ENCODE results near the gene SERPIND1. TPM values are rescaled to one million over a fixed set of nuclear protein-coding genes. Genes with fewer than 3 reads are reported as not detected.

Gene SERPIND1
- total RNA-seq, 1 donor from 2014 or later: not detected

GRCh38 chr22:20802922-20803553 is 29.1 kb downstream of the SERPIND1 start:
- Histone ChIP-seq H3K27me3 (ENCODE audit: insufficient read depth, low read length) (no peaks in the 10 kb centered on the region), H3K27ac (ENCODE audit: low read depth, low read length) (no peak overlapping the region), H4K20me1 (ENCODE audit: insufficient read depth, low read length) (no peaks in the 10 kb centered on the region), H3K79me2 (ENCODE audit: insufficient read depth, low read length) (no peaks in the 10 kb centered on the region), H3K9ac (ENCODE audit: low read length) (no peak overlapping the region), H3K36me3 (ENCODE audit: insufficient read depth, low read length) (peaks cover 34% of the 10 kb centered on the region), H2AFZ (ENCODE audit: low read depth, low read length) (no peak overlapping the region), H3K4me2 (ENCODE audit: low read length) (no peak overlapping the region), H3K4me3 (ENCODE audit: insufficient read depth, low read depth, low read length) (no peak overlapping the region), H3K4me1 (ENCODE audit: insufficient read depth, low read length) (peaks cover 8% of the 10 kb centered on the region), H3K9me3 (ENCODE audit: insufficient read depth, low read depth, low read length) (no peaks in the 10 kb centered on the region)
- no peak for FAIRE-seq
- TF ChIP-seq EZH2 (IDR thresholded peaks at IDR 0.05; ENCODE audit: insufficient read depth, low read length): no peak
- no peak for TF ChIP-seq CTCF (IDR thresholded peaks at IDR 0.05; ENCODE audit: insufficient read depth, low read depth, low read length)
- no peak for DNase-seq (ENCODE audit: low read depth)
- Mint-ChIP-seq H3K4me3 (ENCODE audit: unreplicated experiment) (no peak overlapping the region), H3K27ac (ENCODE audit: unreplicated experiment) (no peak overlapping the region), H3K36me3 (ENCODE audit: low read depth, unreplicated experiment) (peaks cover 20% of the 10 kb centered on the region), H3K4me1 (ENCODE audit: low read depth, unreplicated experiment) (peaks cover 12% of the 10 kb centered on the region), H3K27me3 (ENCODE audit: low read depth, unreplicated experiment) (no peaks in the 10 kb centered on the region), H3K9me3 (ENCODE audit: unreplicated experiment) (no peaks in the 10 kb centered on the region)

GRCh38 chr22:20803696-20804324 is 29.9 kb downstream of the SERPIND1 start:
- peaks cover 12% of the 10 kb centered on the region for H3K4me1 Mint-ChIP-seq (ENCODE audit: low read depth, unreplicated experiment)
- no peaks in the 10 kb centered on the region for H3K9me3 Mint-ChIP-seq (ENCODE audit: unreplicated experiment)
- no peak overlapping the region for H3K4me3 Mint-ChIP-seq (ENCODE audit: unreplicated experiment)
- no peaks in the 10 kb centered on the region for H3K27me3 ChIP-seq (ENCODE audit: insufficient read depth, low read length)
- no peak for FAIRE-seq
- H3K4me1 ChIP-seq (ENCODE audit: insufficient read depth, low read length): peaks cover 8% of the 10 kb centered on the region
- H3K27ac ChIP-seq (ENCODE audit: low read depth, low read length): no peak overlapping the region
- H2AFZ ChIP-seq (ENCODE audit: low read depth, low read length): no peak overlapping the region
- peaks cover 28% of the 10 kb centered on the region for H3K36me3 ChIP-seq (ENCODE audit: insufficient read depth, low read length)
- no peaks in the 10 kb centered on the region for H3K79me2 ChIP-seq (ENCODE audit: insufficient read depth, low read length)
- H4K20me1 ChIP-seq (ENCODE audit: insufficient read depth, low read length): no peaks in the 10 kb centered on the region
- H3K27ac Mint-ChIP-seq (ENCODE audit: unreplicated experiment): no peak overlapping the region
- H3K27me3 Mint-ChIP-seq (ENCODE audit: low read depth, unreplicated experiment): no peaks in the 10 kb centered on the region
- peaks cover 19% of the 10 kb centered on the region for H3K36me3 Mint-ChIP-seq (ENCODE audit: low read depth, unreplicated experiment)
- H3K4me3 ChIP-seq (ENCODE audit: insufficient read depth, low read depth, low read length): no peak overlapping the region
- TF ChIP-seq CTCF (IDR thresholded peaks at IDR 0.05; ENCODE audit: insufficient read depth, low read depth, low read length) (peak; percentile 42), EZH2 (IDR thresholded peaks at IDR 0.05; ENCODE audit: insufficient read depth, low read length) (no peak)
- no peak for DNase-seq (ENCODE audit: low read depth)
- no peak overlapping the region for H3K9ac ChIP-seq (ENCODE audit: low read length)
- no peak overlapping the region for H3K4me2 ChIP-seq (ENCODE audit: low read length)
- no peaks in the 10 kb centered on the region for H3K9me3 ChIP-seq (ENCODE audit: insufficient read depth, low read depth, low read length)

GRCh38 chr22:20804650-20805049 is 30.7 kb downstream of the SERPIND1 start:
- no peak for FAIRE-seq

More at GRCh38 chr22:20804650-20805049, 30.7 kb downstream of the SERPIND1 start:
- H3K79me2 ChIP-seq (ENCODE audit: insufficient read depth, low read length): no peaks in the 10 kb centered on the region
- H3K4me3 ChIP-seq (ENCODE audit: insufficient read depth, low read depth, low read length): no peak overlapping the region
- DNase-seq (ENCODE audit: low read depth): no peak
- H3K36me3 Mint-ChIP-seq (ENCODE audit: low read depth, unreplicated experiment): peaks cover 16% of the 10 kb centered on the region
- peaks cover 12% of the 10 kb centered on the region for H3K4me1 Mint-ChIP-seq (ENCODE audit: low read depth, unreplicated experiment)
- no peaks in the 10 kb centered on the region for H3K9me3 Mint-ChIP-seq (ENCODE audit: unreplicated experiment)
- no peak overlapping the region for H3K4me3 Mint-ChIP-seq (ENCODE audit: unreplicated experiment)
- H4K20me1 ChIP-seq (ENCODE audit: insufficient read depth, low read length): no peaks in the 10 kb centered on the region
- no peak overlapping the region for H3K9ac ChIP-seq (ENCODE audit: low read length)
- peaks cover 22% of the 10 kb centered on the region for H3K36me3 ChIP-seq (ENCODE audit: insufficient read depth, low read length)
- peaks cover 8% of the 10 kb centered on the region for H3K4me1 ChIP-seq (ENCODE audit: insufficient read depth, low read length)
- H3K9me3 ChIP-seq (ENCODE audit: insufficient read depth, low read depth, low read length): no peaks in the 10 kb centered on the region
- H3K27me3 Mint-ChIP-seq (ENCODE audit: low read depth, unreplicated experiment): no peaks in the 10 kb centered on the region
- no peak for TF ChIP-seq CTCF (IDR thresholded peaks at IDR 0.05; ENCODE audit: insufficient read depth, low read depth, low read length)
- TF ChIP-seq EZH2 (IDR thresholded peaks at IDR 0.05; ENCODE audit: insufficient read depth, low read length): no peak
- H3K27ac ChIP-seq (ENCODE audit: low read depth, low read length): no peak overlapping the region
- no peaks in the 10 kb centered on the region for H3K27me3 ChIP-seq (ENCODE audit: insufficient read depth, low read length)
- H3K4me2 ChIP-seq (ENCODE audit: low read length): no peak overlapping the region
- peak overlapping the region; percentile 20 for H3K27ac Mint-ChIP-seq (ENCODE audit: unreplicated experiment)
- H2AFZ ChIP-seq (ENCODE audit: low read depth, low read length): no peak overlapping the region
